HEK293 (cell line): ENCODE data around the gene MPG.

Experiments
- CTCF ChIP-seq: fragments of 450-650 bp; formaldehyde crosslinking; IDR thresholded peaks from 2 replicates; pipeline ENCODE4 v1.5.1; 2016; ENCODE audit warnings: missing biosample characterization, missing genetic modification characterization
- REST ChIP-seq: fragments of 450-650 bp; formaldehyde crosslinking; IDR thresholded peaks from 2 replicates; pipeline ENCODE4 v1.5.1; 2016; ENCODE audit warnings: missing biosample characterization, missing genetic modification characterization
- ZNF174 ChIP-seq: fragments of 450-650 bp; formaldehyde crosslinking; IDR thresholded peaks from 2 replicates; pipeline ENCODE4 v1.5.0; 2017; ENCODE audit warnings: missing biosample characterization, mild to moderate bottlenecking, missing genetic modification characterization
- ZNF558 ChIP-seq: fragments of 450-650 bp; formaldehyde crosslinking; IDR thresholded peaks from 2 replicates; pipeline ENCODE4 v1.5.1; 2016; ENCODE audit warnings: missing biosample characterization, missing genetic modification characterization

GRCh38 chr16:47234-47633 is 30.8 kb upstream of the MPG start:
- TF ChIP-seq CTCF (tag by site-specific recombination) (no peak), REST (tag by site-specific recombination) (no peak), ZNF558 (tag by site-specific recombination) (no peak), ZNF174 (tag by site-specific recombination) (no peak)
